Thyroid gland (tissue), 4 donors: ENCODE results near the gene PRR3. TPM values are rescaled to one million over a fixed set of nuclear protein-coding genes. Genes with fewer than 3 reads are reported as not detected.

Source experiments
- DNase-seq, 2 donors: peaks; one replicate each; pipeline ENCODE4 v3.0.0-alpha.2; 2019
- H3K27ac ChIP-seq, 3 donors: fragments of 200-600 bp; sonication (generic); 1 replicate in 2 of 3; 2 replicates in 1 of 3; pipeline ENCODE4 v1.5.1; 2016 to 2019; ENCODE audit warnings: mild to moderate bottlenecking in 1 of 3, moderate library complexity in 1 of 3
- H3K27me3 ChIP-seq: fragments of 200-600 bp; sonication (generic); one replicate; pipeline ENCODE4 v1.5.1; 2019
- H3K36me3 ChIP-seq, 2 donors: fragments of 200-600 bp; sonication (generic); one replicate each; pipeline ENCODE4 v1.5.1; 2016 to 2019
- H3K4me1 ChIP-seq, 2 donors: fragments of 200-600 bp; sonication (generic); one replicate each; pipeline ENCODE4 v1.5.1; 2017 to 2019
- H3K4me3 ChIP-seq, 3 donors: fragments of 200-600 bp; sonication (generic); replicated peaks in 1 of 3; 1 replicate in 2 of 3; 2 replicates in 1 of 3; pipeline ENCODE4 v1.5.1; 2016; ENCODE audit warnings: mild to moderate bottlenecking in 1 of 3
- H3K9me3 ChIP-seq: fragments of 200-600 bp; sonication (generic); one replicate; pipeline ENCODE4 v1.5.1; 2017
- CTCF ChIP-seq, 6 experiments: fragments of 200-600 bp in 3 of 6; fragments of 450-650 bp in 3 of 6; sonication (generic) in 3 of 6; IDR thresholded peaks; one replicate each; pipeline ENCODE4 v1.5.1; 2016 to 2019; ENCODE audit warnings: antibody characterized with exemption in 6 of 6, mild to moderate bottlenecking in 2 of 6, inconsistent platforms in 1 of 6, moderate library complexity in 1 of 6
- POLR2A ChIP-seq, 2 donors: fragments of 450-650 bp; IDR thresholded peaks; one replicate each; pipeline ENCODE4 v1.6.1; 2017; ENCODE audit warnings: antibody characterized with exemption in 2 of 2, mild to moderate bottlenecking in 2 of 2, moderate library complexity in 1 of 2
- WGBS, 2 donors: methylation state at CpG; one replicate each; pipeline ENCODE4 v1.1.5; 2017; 5-methylcytosine and 5-hydroxymethylcytosine counted together
- intact Hi-C: fragments of 100-400 bp; cut with DNase I; formaldehyde crosslinking; loops from one replicate; pipeline ENCODE4 v1.15.1; 2023
- microRNA counts, 2 donors: library from miRNA; unstranded; fragments of <30 nt; microRNA quantifications; one replicate each; lab custom pipeline; 2016 to 2017
- microRNA-seq: library from miRNA; unstranded; fragments of <30 nt; microRNA quantifications from one replicate; pipeline ENCODE4, GENCODE V29; 2016
- small RNA-seq: library from RNA; depleted of rRNA; stranded (forward); fragments of <200 nt; gene quantifications from one replicate; pipeline ENCODE3, GENCODE V24; 2016
- total RNA-seq, 4 donors: library from RNA; depleted of rRNA; stranded (reverse); fragments of >200 nt; gene quantifications; one replicate each; pipeline ENCODE4 v1.2.3, GENCODE V29; 2016

The PRR3 gene
- total RNA-seq, 4 donors from 2014 or later: 7.4 to 18.0 (median 12.2) TPM

- Histone ChIP-seq H3K27me3 (no peaks in the 10 kb centered on the region), H3K36me3 (peaks cover 28 to 33% of the 10 kb centered on the region in 2 donors), H3K4me3 (no peak overlapping the region), H3K9me3 (no peaks in the 10 kb centered on the region), H3K27ac (peak overlapping the region; percentile 75 to 98 (median 97)), H3K4me1 (peaks cover 42 to 46% of the 10 kb centered on the region in 2 donors)
- DNase-seq: peak; percentile 48 to 50
- 57 to 58% methylated on average over 9 of the region's 9 CpGs for WGBS, 2 donors
- intact Hi-C loops: no loop called here
- TF ChIP-seq POLR2A (IDR thresholded peaks at IDR 0.05) (no peak), CTCF (IDR thresholded peaks at IDR 0.05) (no peak)
Observed at GRCh38 chr6:30611150-30611855, 54.2 kb downstream of the PRR3 start.

- WGBS, 2 donors: 49 to 53% methylated on average over 2 of the region's 2 CpGs
- H3K9me3 ChIP-seq: no peaks in the 10 kb centered on the region
- no peaks in the 10 kb centered on the region for H3K27me3 ChIP-seq
- intact Hi-C loops: no loop called here
- peaks cover 42 to 46% of the 10 kb centered on the region in 2 donors for H3K4me1 ChIP-seq
- DNase-seq: no peak
- peak overlapping the region; percentile 75 to 98 (median 97) for H3K27ac ChIP-seq
- TF ChIP-seq CTCF (IDR thresholded peaks at IDR 0.05) (no peak), POLR2A (IDR thresholded peaks at IDR 0.05) (no peak)
- H3K4me3 ChIP-seq: no peak overlapping the region
- H3K36me3 ChIP-seq: peaks cover 28 to 33% of the 10 kb centered on the region in 2 donors
Observed at GRCh38 chr6:30611856-30612194, 54.7 kb downstream of the PRR3 start.

- Histone ChIP-seq H3K4me3 (no peak overlapping the region), H3K36me3 (peaks cover 26 to 31% of the 10 kb centered on the region in 2 donors), H3K4me1 (peaks cover 42 to 46% of the 10 kb centered on the region in 2 donors), H3K9me3 (no peaks in the 10 kb centered on the region), H3K27me3 (no peaks in the 10 kb centered on the region), H3K27ac (peak overlapping the region; percentile 75 to 98 (median 97))
- TF ChIP-seq POLR2A (IDR thresholded peaks at IDR 0.05) (no peak), CTCF (IDR thresholded peaks at IDR 0.05) (peak in 3 of 6 experiments; percentile 24 to 27 (median 25))
- DNase-seq: no peak
- 40 to 42% methylated on average over 1 of the region's 1 CpG for WGBS, 2 donors
- intact Hi-C loops: no loop called here
Observed at GRCh38 chr6:30612213-30612612, 55.1 kb downstream of the PRR3 start.

GRCh38 chr6:30612687-30613248, 55.7 kb downstream of the PRR3 start:
- Histone ChIP-seq H3K4me3 (no peak overlapping the region), H3K4me1 (peaks cover 42 to 46% of the 10 kb centered on the region in 2 donors), H3K27me3 (no peaks in the 10 kb centered on the region), H3K36me3 (peaks cover 25% of the 10 kb centered on the region in 2 donors), H3K27ac (peak overlapping the region; percentile 97 to 100 (median 98)), H3K9me3 (no peaks in the 10 kb centered on the region)
- WGBS, 2 donors: 17 to 31% methylated on average over 6 of the region's 6 CpGs
- TF ChIP-seq POLR2A (IDR thresholded peaks at IDR 0.05) (peak in 1 of 2 donors; percentile 43), CTCF (IDR thresholded peaks at IDR 0.05) (no peak)
- intact Hi-C loops: no loop called here
- peak; percentile 83 to 85 for DNase-seq

MicroRNAs encoded within 50 kb of the gene (microRNA counts, 767-probe panel; counts per million panel counts)
- microRNA hsa-miR-877-5p (lab: Ali Mortazavi, UCI): 0 counts per million in 2 donors

Small RNAs within 50 kb of the gene (microRNA-seq; reads per million reads assigned to microRNA genes)
- gene MIR877: 54.9 reads per million, percentile 50 among the genes with 10 or more reads in this experiment

Small RNAs within 50 kb of the gene (small RNA-seq; reads per million reads assigned to genes)
- 0.28 reads per million for gene MIR877

Other genes with a start within 250 kb of the PRR3 start
- gene TRIM39, start 230.4 kb upstream of the PRR3 start, total RNA-seq: 10 to 100 TPM; 23.5 to 28.5 (median 25.8) TPM
- gene RPP21, start 212.1 kb upstream of the PRR3 start, total RNA-seq: 10 to 100 TPM; 27.2 to 88.7 (median 60.8) TPM
- 100 to 1,000 TPM; 382 to 717 (median 457) TPM for gene HLA-E, start 67.8 kb upstream of the PRR3 start, total RNA-seq
- 10 to 100 TPM; 33.9 to 77.7 (median 37.7) TPM for gene GNL1, start 806 bp upstream of the PRR3 start, total RNA-seq
- gene ABCF1, start 14.1 kb downstream of the PRR3 start, total RNA-seq: 10 to 100 TPM; 41.4 to 47.1 (median 43.5) TPM
- 10 to 100 TPM; 49.1 to 72.2 (median 57.0) TPM for gene PPP1R10, start 59.9 kb downstream of the PRR3 start, total RNA-seq
- 10 to 100 TPM; 47.0 to 82.5 (median 64.6) TPM for gene MRPS18B, start 60.5 kb downstream of the PRR3 start, total RNA-seq
- gene ATAT1, start 69.6 kb downstream of the PRR3 start, total RNA-seq: 1 to 10 TPM; 3.8 to 7.6 (median 6.1) TPM
- 10 to 100 TPM; 13.4 to 31.7 (median 23.8) TPM for gene C6orf136, start 89.8 kb downstream of the PRR3 start, total RNA-seq
- 10 to 100 TPM; 25.6 to 38.8 (median 28.2) TPM for gene DHX16, start 115.7 kb downstream of the PRR3 start, total RNA-seq
- gene PPP1R18, start 129.3 kb downstream of the PRR3 start, total RNA-seq: 10 to 100 TPM; 14.2 to 35.1 (median 15.2) TPM
- 1 to 10 TPM; 3.5 to 8.3 (median 5.7) TPM for gene NRM, start 133.7 kb downstream of the PRR3 start, total RNA-seq
- 10 to 100 TPM; 15.3 to 27.2 (median 20.2) TPM for gene MDC1, start 160.0 kb downstream of the PRR3 start, total RNA-seq
- 100 to 1,000 TPM; 162 to 441 (median 269) TPM for gene TUBB, start 163.1 kb downstream of the PRR3 start, total RNA-seq
- 100 to 1,000 TPM; 134 to 160 (median 144) TPM for gene FLOT1, start 185.4 kb downstream of the PRR3 start, total RNA-seq
- 10 to 100 TPM in 2 of 4 donors, 1 to 10 TPM in 2; 9.3 to 19.1 (median 13.6) TPM for gene IER3, start 187.3 kb downstream of the PRR3 start, total RNA-seq